ENCODE results near the gene KLHL14. TPM values are rescaled to one million over a fixed set of nuclear protein-coding genes. Genes with fewer than 3 reads are reported as not detected.

Gene KLHL14
- total and polyA plus RNA-seq, 2 donors (not counting 3 experiments of a cell fraction or from before 2014, with no cell fraction given), result not detected

GRCh38 chr18:32672398-32672797, 100.4 kb downstream of the KLHL14 start:
- TF ChIP-seq, protein P1, sequence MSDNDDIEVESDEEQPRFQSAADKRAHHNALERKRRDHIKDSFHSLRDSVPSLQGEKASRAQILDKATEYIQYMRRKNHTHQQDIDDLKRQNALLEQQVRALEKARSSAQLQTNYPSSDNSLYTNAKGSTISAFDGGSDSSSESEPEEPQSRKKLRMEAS (IDR thresholded peaks at IDR 0.05; ENCODE audit: insufficient read depth, insufficient read length), result no peak
- TF ChIP-seq POLR2AphosphoS5 (IDR thresholded peaks at IDR 0.05; ENCODE audit: insufficient read depth, low read depth, low read length) (no peak), GATA2 (IDR thresholded peaks at IDR 0.05; ENCODE audit: insufficient read depth, insufficient read length, low read depth, low read length) (no peak), CTCF (IDR thresholded peaks at IDR 0.05; ENCODE audit: extremely low read depth in 1 of 2, insufficient read depth in 1 of 2, low read depth in 1 of 2, low read length in 2 of 2) (no peak), MYC (IDR thresholded peaks at IDR 0.05; ENCODE audit: low read depth, low read length) (no peak), POLR2A (IDR thresholded peaks at IDR 0.05; ENCODE audit: low read depth, low read length) (no peak), FOS (IDR thresholded peaks at IDR 0.05; ENCODE audit: borderline replicate concordance, insufficient read depth, low read length) (no peak), EZH2 (IDR thresholded peaks at IDR 0.05; ENCODE audit: borderline replicate concordance, low read depth, low read length, severe bottlenecking) (no peak), JUN (IDR thresholded peaks at IDR 0.05; ENCODE audit: borderline replicate concordance, insufficient read depth, insufficient read length, low read depth) (no peak)
- dilution Hi-C loops (cut with MboI; ENCODE audit: extremely low pct_ligation_motif_present, low sequenced_read_pairs), result no loop called here
- Histone ChIP-seq H3K9ac (replicated peaks; ENCODE audit: extremely low read depth, insufficient read depth, low read length) (no peak overlapping the region), H2AFZ (ENCODE audit: low read depth, low read length) (no peak overlapping the region), H3K27ac (ENCODE audit: insufficient read depth, low read depth, low read length) (no peak overlapping the region), H3K4me2 (ENCODE audit: insufficient read depth, low read length) (no peak overlapping the region), H3K27me3 (ENCODE audit: control insufficient read depth in 2 of 2, insufficient read depth in 2 of 2, low read length in 2 of 2) (no peaks in the 10 kb centered on the region), H3K4me1 (ENCODE audit: control insufficient read depth, extremely low read depth, insufficient read depth, low read length) (no peaks in the 10 kb centered on the region), H3K79me2 (ENCODE audit: control insufficient read depth, insufficient read depth, low read length) (no peaks in the 10 kb centered on the region), H4K20me1 (replicated peaks; ENCODE audit: control insufficient read depth, extremely low read depth, insufficient read depth, low read length) (no peaks in the 10 kb centered on the region), H3K9me3 (replicated peaks; ENCODE audit: control insufficient read depth, insufficient read depth, low read length) (no peaks in the 10 kb centered on the region), H3K36me3 (ENCODE audit: control insufficient read depth in 2 of 2, extremely low read depth in 1 of 2, insufficient read depth in 2 of 2, low read length in 2 of 2) (no peaks in the 10 kb centered on the region), H3K9me1 (replicated peaks; ENCODE audit: control insufficient read depth, extremely low read depth, insufficient read depth, low read length) (no peaks in the 10 kb centered on the region), H3K4me3 (replicated peaks in 1 of 3; ENCODE audit: insufficient read depth in 1 of 3, low read depth in 1 of 3, low read length in 3 of 3) (no peak overlapping the region)
- intact Hi-C loops (cut with micrococcal nuclease), result no loop called here
- no peak for FAIRE-seq
- DNase-seq (ENCODE audit: low read depth, low spot score), result no peak
- no TSS peak for BruUV-seq (replicated peaks)
- ChIA-PET CTCF (no interaction called here), POLR2A (no interaction called here)
